ENCODE data around the gene CADPS.

Gene CADPS

GRCh38 chr3:62624185-62624584 lies 251.0 kb downstream of the CADPS start:
- DNase-seq: no peak

GRCh38 chr3:62622553-62623174 lies 252.6 kb downstream of the CADPS start:
- no peak for DNase-seq

GRCh38 chr3:62621925-62622324 lies 253.3 kb downstream of the CADPS start:
- DNase-seq: no peak

DNA sequence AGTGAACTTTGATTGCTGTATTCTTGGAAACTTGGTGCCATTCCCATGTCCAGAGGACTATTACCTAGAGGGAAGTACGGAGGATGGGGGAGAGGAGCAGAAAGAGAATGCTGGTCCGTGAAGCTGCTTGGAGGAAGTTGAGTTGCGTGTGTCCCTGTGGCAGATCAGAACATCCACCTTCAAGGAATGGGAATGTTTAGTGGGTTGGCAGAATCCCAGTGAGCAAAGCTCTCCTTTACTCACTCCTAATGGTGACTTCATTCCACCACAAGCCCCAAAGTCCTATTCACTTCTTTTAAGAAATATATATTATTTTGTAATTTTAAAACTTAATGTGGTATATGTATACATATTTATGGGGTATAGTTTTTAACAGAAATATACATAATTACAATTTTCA lies 254.0 kb downstream of the CADPS start:
- no peak for DNase-seq

DNA sequence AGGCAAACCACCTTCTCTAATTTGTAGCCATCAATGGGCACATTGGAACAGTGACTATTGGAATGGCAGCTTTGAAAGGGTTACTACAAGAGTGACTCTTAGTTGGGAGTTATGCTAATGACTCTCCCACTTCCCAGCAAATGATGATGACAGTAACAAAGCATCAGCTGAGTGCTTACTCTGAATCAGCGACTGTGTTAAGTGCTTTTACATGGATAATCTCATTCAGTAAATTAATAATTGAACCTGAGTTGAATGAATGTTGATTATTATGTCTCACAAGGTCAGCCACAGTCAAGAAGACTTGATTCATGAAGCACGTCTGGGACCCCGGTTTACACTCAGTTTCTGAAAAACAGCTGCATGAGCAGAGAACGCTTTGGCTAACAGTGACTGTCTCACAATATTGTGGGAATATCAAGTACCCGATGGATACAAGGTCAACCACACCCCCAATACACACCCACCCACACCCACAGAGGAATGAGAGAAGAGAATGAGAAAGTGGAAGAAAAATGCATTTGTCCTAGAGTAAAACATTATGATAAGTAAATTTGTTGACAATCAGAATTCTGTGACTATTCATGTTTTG lies 259.9 kb downstream of the CADPS start:
- no peak for DNase-seq

- DNase-seq: no peak
Measured at GRCh38 chr3:62614527-62614926, 260.7 kb downstream of the CADPS start.

DNA sequence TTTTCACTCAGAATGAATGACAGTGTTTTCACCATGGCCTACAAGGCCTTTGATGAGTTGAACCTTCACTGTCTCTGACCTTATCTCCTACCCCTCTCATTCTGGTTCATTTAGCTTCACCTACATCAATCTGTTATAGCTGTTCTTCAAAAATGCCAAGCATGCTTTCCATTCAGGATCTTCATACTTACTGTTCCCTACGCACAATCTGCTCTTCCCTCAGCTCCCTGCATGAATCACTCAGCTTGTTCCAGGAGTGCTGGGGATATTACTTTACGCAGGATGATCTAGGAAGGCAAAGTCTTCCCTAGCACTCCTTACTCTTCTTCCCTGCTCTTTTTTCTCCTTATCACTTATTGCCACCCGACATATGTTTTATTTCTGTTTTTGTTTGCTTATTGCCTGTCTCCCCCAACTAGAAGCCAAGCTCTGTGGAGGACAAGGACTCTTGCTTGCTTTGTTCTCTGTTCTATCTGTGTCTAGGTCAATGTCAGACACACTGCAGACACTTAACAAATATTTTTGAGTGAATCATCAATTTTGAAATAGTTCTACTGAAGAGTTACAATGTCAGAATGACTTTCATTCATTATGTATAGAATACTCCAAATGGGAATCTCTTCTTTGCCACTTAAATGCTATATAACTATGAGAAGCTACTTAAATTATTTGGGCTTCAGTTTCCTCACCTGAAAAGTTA lies 263.5 kb downstream of the CADPS start:
- DNase-seq: no peak

DNA sequence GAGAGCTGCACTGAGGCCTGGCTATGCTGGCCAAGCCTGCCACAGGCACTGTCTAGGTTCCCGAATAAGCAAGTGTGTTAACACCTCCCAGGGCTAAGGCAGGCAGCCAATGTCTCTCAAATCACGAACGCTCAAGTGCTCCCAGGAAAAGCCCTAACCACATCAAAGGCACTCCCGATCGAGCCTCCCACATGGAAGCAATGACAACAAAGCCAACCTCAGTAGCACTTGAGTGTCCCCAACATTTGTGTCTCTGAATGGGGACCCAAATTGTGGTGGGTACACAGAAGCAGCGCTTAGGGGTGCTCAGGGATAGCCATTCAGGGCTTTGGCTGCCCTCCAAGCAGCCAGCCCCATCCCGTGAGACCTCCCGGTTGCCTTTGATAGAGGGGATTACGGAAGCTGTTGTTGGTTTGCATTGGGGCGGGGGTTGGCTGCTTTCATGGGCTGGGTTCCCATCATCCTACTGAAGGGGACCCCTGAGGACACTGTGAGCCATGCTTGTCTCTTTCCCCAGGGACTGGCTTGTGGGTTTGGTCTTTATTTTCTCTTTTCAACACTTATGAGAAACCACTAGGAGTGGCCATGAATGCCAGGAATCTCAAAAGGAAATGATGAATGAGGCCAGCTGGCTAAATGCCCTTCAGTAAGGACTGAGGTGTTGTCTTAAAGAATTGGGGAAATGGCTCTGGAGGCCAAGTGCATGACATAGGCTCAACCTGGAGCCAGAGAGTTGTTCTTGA lies 267.8 kb downstream of the CADPS start:
- no peak for DNase-seq

- no peak for DNase-seq
Measured at GRCh38 chr3:62605413-62606068, 269.7 kb downstream of the CADPS start.

GRCh38 chr3:62604751-62605351 lies 270.4 kb downstream of the CADPS start:
- DNase-seq: no peak

DNA sequence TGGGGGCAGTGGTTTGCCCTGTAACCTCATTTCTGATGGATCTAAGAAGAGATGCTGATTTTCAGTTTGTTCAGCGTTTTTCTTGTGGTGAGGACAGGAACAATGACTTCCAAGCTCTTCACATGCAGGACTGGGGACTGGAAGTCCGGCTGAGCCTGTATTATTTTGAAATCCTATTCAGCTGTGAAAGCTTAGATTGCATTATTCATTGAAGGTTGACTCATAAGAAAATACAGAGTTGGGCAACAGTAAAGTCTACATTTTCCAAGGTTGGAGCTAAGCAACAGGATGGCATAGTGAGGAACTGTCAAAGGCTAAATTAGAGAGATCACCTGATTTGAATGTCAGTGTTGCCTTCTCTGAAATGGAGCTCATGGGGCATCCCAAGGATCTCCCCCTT lies 270.9 kb downstream of the CADPS start:
- DNase-seq: no peak

DNA sequence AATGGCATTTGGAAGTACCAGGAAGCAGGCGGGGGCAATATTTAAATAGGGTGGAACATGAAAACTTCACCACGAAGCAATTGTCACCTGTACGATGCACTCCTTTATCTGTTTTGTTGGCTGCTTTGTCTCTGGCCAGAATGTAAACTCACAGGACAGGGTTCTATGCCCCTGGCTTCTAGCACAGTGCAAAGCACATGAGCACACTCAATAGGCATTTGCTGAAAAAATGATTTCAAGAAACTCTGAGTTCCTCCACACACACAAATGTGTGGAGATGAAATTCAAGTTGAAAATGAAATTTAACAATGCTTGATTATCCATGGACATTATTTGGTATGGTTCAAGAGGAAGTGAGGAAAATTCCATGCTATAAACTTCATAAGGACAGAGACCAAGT lies 272.2 kb downstream of the CADPS start:
- DNase-seq: no peak

- DNase-seq: no peak
Measured at GRCh38 chr3:62602129-62602770, 273.0 kb downstream of the CADPS start.

DNA sequence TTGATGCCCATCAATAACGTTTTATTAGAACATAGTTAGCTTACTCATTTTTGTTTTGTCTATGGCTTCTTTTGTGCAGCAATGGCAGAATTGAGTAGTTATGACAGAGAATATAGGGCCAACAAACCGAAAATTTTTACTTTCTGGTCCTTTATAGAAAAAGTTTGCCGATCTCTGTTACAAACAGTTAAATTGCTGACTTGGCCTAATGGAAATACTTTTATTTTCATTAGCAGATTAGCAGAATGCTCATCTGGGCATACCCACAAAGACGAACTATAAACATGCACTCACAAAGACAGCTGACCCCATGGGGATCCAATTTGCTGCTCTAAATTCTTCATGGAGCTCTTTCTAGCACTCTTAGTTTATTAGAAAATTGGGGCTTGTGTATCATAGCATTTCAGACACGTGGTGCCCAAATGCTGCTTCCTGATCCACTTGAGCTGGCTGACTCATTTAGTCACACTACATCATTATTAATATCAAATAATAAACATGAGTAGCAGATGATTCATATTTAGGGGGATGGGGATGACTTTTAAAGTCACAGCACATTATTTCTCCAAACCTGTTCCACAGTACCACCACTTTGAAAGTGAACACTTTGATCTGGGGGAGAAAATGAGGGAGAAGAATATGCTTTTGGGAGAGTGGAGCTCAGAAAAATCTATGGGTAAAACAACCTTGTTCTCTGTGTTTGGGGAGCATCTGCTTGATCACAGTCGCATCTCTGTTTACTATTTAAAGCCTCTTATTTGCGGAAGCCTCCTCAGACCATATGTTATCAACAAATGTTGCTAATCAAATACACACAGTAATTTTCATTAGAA lies 273.8 kb downstream of the CADPS start:
- DNase-seq: no peak

DNA sequence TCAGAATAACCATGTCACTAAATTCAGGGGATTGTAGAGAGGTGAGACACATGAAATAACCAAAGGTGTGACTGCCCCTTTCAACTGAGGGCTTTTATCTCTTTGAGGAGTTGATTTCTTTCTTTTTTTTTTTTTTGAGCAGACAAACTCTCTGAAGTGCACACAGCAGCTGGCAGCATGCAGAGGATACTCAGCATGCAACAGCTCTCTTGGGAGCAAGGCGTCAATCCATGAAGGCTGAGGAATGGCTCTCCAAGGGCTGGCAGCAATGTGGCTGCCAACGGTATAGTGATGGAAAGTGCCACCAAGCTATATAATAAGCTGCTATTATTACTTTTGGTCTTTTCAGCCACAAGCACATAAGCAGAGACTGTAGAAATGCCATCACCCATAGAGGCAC lies 275.2 kb downstream of the CADPS start:
- DNase-seq: no peak

- DNase-seq: no peak
Measured at GRCh38 chr3:62597491-62597890, 277.7 kb downstream of the CADPS start.

- no peak for DNase-seq
Measured at GRCh38 chr3:62592408-62592807, 282.8 kb downstream of the CADPS start.

- no peak for DNase-seq
Measured at GRCh38 chr3:62589078-62589477, 286.1 kb downstream of the CADPS start.

DNA sequence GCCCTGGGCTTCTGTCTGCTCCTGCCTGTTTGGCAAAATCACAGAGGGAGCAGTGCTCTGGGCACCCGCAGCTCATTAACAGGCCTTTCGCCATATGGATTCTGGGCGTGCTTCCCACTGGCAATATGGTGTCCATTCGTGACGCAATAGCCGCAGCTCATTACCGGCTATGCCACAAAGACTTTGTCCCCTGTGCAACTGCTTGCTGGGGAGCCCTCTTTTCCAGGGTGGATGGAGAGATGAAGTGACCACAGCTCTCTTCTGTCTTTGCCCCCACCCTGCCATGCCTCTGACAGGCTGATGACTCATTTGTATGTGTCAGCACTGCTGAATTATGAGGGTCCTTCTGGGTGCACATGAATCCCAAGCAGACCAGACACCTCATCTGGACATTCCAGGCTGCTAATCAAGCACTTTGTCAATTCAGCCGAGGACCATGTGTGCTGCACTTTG lies 287.6 kb downstream of the CADPS start:
- DNase-seq: no peak

GRCh38 chr3:62587169-62587568 lies 288.0 kb downstream of the CADPS start:
- no peak for DNase-seq

DNA sequence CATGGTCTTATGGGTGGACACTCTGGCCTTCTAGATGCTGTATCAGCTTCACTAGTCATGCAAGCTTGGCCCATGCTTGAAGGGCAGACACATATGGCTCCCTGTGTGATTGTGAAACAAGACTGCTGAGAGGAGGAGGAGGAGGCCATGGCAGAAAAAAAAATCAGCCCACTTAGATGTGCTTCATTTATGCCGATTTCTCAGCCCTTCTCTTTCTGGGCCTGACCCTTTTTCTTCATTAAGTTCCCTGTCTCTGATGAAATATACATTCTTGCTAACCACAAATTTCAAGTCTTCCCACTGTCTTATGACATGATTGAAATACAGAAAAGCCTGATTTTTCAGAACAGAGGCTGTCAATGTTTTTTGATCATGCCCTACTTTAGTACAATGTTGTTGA lies 288.9 kb downstream of the CADPS start:
- DNase-seq: no peak
